HG02763 (cell line): Measurements from ENCODE around the gene APOL4.
"Not testable (repeated sequence)": the region's sequence is repeated elsewhere in the genome, so short reads cannot be mapped to it uniquely, and the experiment has no call there.

Experiments
- ATAC-seq: cut with Tn5 transposase; IDR thresholded peaks from one replicate; pipeline ENCODE4 v1.9.1; 2021; ENCODE audit warnings: mild to moderate bottlenecking, moderate library complexity; ENCODE audit not compliant: unreplicated experiment

The APOL4 gene

GRCh38 chr22:36185828-36186624, 15.6 kb downstream of the APOL4 start:
- no peak for ATAC-seq

GRCh38 chr22:36184433-36185025, 17.1 kb downstream of the APOL4 start:
- ATAC-seq = no peak

GRCh38 chr22:36183446-36183845, 18.2 kb downstream of the APOL4 start:
- ATAC-seq = no peak

DNA sequence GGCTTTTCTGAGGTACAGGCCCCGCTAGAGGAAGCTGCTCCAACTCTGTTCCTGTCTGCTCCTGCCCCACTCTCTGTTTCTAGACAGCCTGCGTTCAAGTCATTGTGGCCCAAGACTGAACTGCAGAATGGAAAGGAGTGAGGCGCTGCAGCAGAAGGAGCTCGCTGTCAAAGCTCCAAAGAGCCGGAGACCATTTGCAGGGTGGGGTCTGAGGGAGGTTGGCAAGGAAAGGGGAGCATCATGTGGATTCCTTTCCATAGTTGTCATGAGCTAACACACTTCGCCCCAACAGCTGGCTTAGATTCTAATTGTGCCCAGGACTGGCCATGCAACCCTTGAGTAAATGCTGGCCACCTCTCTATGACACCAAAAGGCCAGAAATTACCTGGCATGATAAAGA, 18.8 kb downstream of the APOL4 start:
- ATAC-seq = no peak

GRCh38 chr22:36182056-36182455, 19.6 kb downstream of the APOL4 start:
- no peak for ATAC-seq

DNA sequence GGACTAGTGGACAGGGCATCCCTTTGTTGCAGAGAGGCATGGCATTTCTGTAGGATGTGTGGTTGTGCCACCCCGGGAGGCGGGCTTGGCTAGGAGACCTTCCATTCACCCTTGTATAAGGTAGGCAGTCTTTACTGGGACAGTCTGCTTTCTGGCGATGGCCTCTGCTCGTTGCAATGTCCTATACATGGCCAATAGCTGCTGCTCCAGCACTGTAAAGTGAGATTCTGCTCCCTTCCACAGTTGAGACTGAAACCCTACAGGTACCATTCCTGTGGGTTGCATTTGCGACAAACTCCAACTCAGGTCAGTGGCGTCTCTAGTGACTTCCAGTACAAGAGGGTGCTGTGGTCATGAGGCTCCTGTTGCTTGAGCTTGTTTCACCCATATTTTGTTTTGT, 20.7 kb downstream of the APOL4 start:
- ATAC-seq = no peak

- no peak for ATAC-seq
These were observed 21.4 kb downstream of the APOL4 start for GRCh38 chr22:36180038-36180880.

DNA sequence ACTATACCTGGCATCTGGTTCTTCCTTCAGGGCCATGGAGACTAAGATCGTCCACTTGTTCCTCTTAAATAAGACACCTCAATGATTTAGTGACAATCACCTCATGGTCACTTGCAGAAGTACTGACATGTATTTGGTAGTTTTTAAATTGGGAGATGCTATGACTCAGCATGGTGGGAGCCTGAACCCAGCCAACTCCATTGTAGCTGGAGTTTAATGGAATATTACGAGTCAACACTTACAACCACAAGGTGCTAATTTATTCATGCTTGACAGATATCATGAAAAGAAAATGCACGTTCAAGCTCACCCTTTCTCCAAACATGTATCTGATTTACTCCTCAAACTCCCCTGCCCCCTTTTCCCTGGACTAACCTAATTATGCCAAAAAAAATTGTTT, 24.4 kb downstream of the APOL4 start:
- no peak for ATAC-seq

DNA sequence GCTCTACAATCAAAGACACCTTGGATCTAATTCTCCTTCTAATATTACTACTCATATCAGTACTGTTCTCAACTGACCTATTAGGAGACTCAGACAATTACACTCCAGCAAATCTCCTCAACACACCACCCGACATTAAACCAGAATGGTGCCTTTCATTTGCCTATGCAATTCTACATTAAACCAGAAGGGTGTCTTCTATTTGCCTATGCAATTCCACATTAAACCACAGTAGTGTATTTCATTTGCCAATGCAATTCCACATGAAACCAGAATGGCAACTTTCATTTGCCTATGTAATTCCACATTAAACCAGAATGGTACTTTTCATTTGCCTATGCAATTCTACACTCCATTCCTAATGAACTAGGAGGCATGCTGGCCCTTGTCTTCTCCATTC, 25.7 kb downstream of the APOL4 start:
- ATAC-seq = no peak

GRCh38 chr22:36171941-36172340, 29.7 kb downstream of the APOL4 start:
- no peak for ATAC-seq

- no peak for ATAC-seq
These were observed 34.9 kb downstream of the APOL4 start for GRCh38 chr22:36166518-36167220.

DNA sequence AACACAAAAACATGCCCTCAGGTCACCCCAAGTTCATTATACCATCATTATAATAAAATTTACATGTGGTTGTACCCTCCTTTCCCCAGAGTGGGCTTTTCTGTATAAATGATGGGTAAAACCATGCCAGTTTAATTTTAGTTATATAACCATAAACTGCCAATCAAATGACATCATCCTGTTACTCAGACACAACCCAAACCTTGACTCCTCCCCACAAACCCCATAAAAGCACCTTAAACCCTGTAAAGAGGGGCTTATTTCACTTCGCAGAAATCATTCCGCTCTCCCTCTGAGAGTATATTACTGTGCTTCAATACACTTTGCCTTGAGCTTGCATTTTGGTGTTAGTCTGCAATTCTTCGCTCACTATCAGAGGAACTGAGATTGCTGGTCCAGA, 35.5 kb downstream of the APOL4 start:
- ATAC-seq = no peak

DNA sequence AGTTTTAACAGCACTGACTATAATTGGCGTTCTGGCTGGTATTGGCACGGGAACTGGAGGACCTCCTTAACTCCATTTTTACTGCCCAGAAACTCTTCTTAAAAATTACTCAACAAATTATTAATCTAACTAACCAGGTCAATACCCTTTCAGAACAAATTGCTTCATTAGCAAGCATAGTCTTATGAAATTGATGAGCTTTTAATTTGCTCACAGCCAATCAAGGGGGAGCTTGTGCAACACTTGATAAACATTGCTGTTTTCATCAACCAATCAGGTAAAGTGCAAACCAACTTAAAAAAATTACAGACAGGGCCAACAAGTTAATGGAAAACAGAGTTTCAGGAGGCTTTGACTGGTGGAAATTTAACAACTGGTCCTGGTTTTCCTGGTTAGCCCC, 36.5 kb downstream of the APOL4 start:
- no peak for ATAC-seq

GRCh38 chr22:36164621-36165020, 37.0 kb downstream of the APOL4 start:
- no peak for ATAC-seq

- ATAC-seq = no peak
These were observed 38.1 kb downstream of the APOL4 start for GRCh38 chr22:36163497-36163896.

- ATAC-seq = no peak
These were observed 39.2 kb downstream of the APOL4 start for GRCh38 chr22:36162127-36163034.

GRCh38 chr22:36161793-36162126, 39.8 kb downstream of the APOL4 start:
- ATAC-seq = not testable (repeated sequence)

DNA sequence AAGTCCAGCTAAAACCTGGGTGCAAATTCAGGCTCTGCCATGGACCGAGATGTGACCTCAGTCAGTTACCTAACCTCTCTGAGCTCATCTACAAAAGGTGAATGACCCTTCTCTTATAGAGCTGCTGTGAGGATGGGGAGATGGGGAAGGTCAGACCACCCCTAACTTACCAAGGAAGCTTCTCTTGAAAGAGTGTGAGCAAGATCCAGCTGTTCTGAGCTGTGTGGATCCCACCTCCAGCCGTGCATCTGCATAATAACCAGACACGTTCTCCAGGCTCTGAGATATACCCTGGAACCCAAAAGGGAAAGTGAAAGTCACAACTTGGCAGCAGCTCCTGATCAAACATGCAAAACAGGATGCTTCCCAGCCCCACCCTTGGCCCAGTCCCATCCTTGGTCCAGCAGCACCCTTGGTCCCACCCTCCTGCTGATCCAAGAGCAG, 41.1 kb downstream of the APOL4 start, which contains the start of gene APOL3:
TSS of gene APOL3 (minus strand) at position 257 of the 444 bp plus-strand sequence. CDS start 11,700 bp downstream, outside the sequence.
- ATAC-seq = no peak

DNA sequence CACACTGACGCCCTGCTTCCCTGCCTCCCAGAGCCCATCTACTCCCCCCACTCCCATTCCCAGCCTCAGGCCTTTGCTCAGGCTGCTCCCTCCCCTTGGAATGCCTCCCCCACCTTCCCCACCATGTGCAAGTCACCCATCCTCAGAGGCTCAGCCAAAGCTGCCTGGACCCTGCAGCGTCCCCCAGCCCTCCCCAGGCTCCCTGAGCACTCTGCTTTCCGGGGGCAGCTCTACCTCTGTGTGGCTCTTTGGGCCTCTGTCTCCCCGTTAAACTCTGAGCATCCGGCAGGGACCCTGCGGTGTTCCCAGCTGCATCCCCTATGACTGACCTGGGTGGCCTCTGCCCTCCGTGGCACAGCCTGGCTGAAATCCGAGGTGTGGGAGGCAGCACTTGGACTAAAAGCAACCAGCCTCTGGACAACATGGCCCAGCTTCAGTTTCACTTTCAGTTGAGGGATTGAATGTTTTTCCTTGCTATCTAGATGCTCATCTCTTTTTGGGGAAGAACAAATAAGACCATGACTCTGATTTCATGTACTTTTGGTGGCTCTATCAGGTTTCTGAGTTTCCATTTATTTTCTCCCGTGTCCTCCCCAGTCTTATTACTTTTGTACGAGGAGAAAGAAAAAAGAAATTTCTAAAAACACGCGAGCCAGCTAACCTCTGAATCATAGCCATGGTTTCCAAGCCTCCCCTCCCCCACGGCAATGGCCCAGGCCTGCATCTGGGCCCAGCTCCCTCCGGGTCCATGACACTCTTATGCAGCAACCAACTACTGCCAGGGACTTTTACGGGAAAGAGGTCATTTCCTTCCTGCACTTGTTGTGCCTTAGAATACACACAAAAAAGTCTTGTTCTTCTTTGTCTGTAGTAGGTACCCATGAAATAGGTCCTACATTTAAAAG, 44.8 kb downstream of the APOL4 start:
- no peak for ATAC-seq
